KOPT-K1 (cell line): ENCODE results near the gene PIGZ.

ENCODE experiments used
- H3K27ac ChIP-seq: fragments of 200-600 bp; sonication (generic); 2 replicates; pipeline ENCODE4 v1.5.1; 2016; ENCODE audit warnings: antibody characterized with exemption, mild to moderate bottlenecking, low read depth, low read length; ENCODE audit not compliant: poor library complexity, severe bottlenecking
- H3K36me3 ChIP-seq: fragments of 200-600 bp; sonication (generic); 2 replicates; pipeline ENCODE4 v1.5.1; 2017; ENCODE audit warnings: antibody characterized with exemption, mild to moderate bottlenecking, low read length, moderate library complexity; ENCODE audit not compliant: insufficient read depth
- H3K9me3 ChIP-seq: fragments of 200-600 bp; sonication (generic); 2 replicates; pipeline ENCODE4 v1.5.1; 2017; ENCODE audit warnings: antibody characterized with exemption, low read length, mild to moderate bottlenecking; ENCODE audit not compliant: insufficient read depth, poor library complexity, severe bottlenecking

PIGZ gene

DNA sequence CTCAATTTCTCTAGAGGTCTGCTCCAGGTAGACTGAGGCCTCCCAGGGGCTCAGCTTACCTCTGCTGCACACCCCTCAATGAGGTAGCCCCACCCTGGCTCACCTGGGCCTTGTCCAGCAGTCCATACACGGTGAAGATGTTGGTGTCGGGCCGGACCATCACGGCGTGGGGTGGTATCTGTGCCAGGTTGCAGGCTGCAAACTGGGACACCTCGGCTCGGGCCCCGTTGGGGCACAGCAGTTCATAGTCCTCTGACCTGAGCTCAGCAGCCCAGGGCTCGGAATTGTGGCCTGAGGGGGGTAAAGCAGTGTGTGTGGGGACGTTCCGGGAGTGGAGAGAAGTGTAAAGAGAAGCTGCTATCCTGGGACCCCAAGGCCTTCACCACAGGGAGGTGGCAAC is 37.8 kb upstream of the PIGZ start:
- H3K36me3 ChIP-seq, result no peaks in the 10 kb centered on the region
- H3K9me3 ChIP-seq, result no peaks in the 10 kb centered on the region
- no peak overlapping the region for H3K27ac ChIP-seq

DNA sequence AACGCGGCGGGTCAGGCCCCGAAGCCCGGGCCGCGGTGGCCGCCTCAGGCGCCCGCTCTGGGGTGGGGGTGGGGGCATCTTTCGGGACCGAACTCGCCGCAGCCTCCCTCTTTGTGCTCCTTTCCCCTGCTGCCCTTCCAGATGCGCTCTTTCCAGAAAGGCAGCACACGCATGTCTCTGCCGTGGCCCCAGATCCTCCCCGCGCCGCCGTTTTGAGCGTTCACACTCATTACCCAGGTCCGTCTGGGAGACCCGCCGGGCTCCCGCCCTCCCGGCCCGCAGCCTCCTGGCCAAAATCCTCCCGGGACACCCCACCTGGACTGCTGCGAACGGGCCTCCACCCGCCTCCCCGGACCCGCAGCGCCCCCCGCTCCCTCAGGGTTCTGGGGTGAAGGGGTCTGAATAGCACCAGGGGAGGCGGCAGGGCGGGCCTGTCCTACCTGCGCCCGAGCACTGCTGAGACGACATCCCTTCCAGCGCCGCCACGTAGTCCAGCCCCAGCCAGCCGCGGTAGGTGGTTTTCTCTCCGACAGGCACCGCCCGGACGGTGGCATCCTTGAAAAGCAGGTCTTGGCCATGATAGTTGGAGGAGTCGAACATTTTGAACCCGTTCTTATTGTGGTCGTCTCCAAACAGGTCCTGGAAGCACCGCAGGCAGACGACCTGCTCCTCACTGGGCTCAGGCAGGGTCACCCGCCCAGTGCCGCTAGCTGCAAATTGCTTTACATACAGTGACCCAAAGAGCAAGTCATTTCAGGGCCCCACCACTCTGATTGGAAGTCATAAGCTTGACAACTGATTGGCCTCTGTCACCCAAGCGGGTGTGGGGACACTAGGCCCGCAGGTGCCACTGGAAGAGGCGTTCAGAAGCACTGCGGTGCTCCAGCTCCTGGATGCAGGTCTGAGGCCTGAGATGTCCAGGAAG is 35.1 kb upstream of the PIGZ start:
- H3K27ac ChIP-seq, result peak overlapping the region; percentile 52
- H3K9me3 ChIP-seq, result no peaks in the 10 kb centered on the region
- no peaks in the 10 kb centered on the region for H3K36me3 ChIP-seq

DNA sequence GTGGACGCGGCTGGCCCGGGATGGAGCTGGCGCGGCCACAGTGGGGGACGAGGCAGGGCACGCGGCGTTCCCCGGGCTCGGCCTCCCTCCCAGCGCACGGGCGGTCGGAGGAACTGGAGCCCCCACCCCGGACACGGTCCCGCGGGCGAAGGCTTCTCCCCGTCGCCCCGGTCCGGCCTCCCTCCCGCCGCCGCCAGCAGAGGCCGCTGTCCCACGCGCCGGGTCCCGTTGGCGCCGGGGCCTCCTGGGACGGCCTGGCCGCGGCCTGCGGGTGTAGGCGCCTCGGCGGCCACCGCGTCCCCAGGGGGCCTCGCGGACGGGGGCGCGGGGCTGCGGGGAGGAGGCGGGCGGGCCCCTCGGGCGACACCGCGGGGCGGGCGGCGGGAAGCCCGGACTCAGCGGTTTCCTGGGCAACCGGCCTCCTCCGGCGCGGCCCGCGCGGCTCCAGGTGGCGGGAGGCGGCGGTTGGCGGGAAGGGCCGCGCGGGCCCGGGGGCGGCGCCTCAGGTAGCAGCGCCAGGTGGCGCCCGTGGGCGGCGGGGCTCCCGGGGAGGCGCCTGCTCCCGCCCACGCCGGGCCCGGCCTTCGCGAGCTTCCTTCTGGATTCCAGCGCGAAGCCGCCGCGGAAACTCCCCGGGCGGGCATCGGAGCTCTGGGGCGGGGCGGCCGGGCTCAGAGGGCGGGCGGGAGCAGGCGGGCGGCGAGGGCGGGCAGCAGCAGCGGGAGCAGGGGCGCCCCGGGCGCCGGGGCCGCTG is 34.2 kb upstream of the PIGZ start:
- H3K36me3 ChIP-seq, result no peaks in the 10 kb centered on the region
- H3K27ac ChIP-seq, result peak overlapping the region; percentile 52

DNA sequence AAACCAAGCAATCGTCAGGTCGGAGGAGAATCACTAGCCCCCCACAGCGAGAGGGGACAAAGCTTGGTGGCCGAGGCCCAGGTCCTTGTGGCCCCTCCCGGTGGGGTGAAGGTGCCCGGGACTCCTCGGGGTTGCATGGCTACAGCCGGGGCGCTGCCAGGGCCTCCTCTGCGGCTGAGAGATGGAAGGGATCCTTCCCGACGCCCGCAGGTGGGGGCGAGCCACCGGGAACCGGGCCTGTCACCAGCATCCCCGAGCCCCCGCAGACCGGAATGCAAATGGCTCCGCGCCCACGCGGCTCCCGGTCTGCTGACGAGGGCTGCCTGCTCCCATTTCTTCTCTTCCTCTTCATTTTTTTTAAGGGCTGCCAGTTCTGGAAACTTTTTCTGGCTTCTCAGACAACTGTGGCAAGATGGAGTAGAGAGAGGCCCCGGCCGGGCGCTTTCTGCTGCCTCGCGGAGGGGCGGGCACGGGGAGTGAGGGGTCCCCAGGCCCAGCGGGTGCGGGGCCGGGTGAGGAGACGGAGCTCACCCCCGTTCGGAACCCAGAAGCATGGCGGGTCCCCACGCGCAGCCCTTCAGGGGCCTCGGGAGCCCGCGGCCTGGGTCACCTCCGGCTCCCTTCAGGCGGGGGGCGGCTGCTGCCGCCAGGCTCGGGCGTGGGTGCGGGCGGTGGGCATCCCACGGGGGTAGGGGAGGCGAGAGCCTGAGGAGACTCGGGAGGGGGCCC is 33.5 kb upstream of the PIGZ start:
- no peak overlapping the region for H3K27ac ChIP-seq
- no peaks in the 10 kb centered on the region for H3K9me3 ChIP-seq
- H3K36me3 ChIP-seq, result no peaks in the 10 kb centered on the region

More for the DNA sequence above, 34.2 kb upstream of the PIGZ start:
- H3K9me3 ChIP-seq, result no peaks in the 10 kb centered on the region

DNA sequence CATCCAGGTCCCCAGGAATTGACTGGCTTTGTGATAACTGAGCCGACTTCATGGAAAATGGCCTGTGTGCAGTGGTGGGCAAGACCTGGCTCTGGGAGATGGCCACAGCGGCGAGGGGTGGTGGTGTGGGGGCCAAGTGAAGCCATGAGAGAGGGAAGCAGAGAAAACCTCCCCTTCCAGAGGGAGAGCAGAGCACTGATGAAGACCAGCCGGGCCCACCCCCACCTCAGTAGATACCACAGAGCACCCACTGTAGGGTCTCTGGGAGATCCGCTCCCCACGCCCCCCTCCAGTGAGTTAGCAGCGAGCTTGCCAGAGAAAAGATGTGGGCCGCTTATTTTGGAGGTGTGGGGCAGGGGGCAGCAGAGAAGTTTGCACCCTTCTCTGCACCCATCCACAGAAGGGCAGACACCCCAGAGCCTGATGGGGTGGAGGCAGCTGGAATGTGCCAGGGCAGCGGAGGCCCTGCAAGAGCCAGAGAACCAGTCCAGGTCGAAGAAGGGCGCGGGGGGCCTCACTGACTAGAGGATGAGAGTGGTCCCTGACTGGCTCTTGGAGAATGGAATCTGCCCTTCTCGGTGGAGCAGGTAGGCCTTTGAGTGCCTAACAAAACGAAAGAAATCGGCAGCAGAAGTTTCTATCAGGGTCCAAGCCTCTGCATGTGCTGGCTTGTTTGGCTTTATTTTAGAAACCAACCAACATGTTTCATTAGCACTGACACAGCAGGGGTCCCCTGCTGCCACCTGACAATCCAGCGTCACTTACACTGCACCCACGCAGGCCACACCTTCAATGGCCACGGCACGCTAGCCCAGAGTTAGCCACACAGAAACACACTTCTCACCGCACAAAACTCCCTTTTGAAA is 32.7 kb upstream of the PIGZ start:
- no peaks in the 10 kb centered on the region for H3K9me3 ChIP-seq
- H3K27ac ChIP-seq, result no peak overlapping the region
- no peaks in the 10 kb centered on the region for H3K36me3 ChIP-seq

DNA sequence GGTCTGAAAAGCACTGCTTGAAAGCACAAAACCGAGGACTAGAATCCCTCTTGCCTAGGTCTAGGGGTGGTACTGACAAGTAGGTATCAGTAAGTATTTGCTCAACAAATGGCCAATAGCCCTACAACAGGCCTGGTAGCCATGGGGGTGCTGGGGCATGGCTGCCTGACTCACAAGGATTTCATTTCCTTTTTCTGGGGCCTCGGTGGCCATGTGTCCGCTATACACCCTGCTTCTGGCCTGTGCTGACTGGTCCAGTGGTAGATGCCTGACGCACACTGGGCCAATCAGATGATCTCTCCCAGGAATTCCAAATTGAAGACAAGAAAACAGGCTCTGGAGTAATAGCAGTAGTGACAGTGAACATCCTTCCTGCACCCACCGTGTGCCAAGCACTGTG is 31.6 kb upstream of the PIGZ start:
- Histone ChIP-seq H3K27ac (no peak overlapping the region), H3K9me3 (no peaks in the 10 kb centered on the region), H3K36me3 (no peaks in the 10 kb centered on the region)

DNA sequence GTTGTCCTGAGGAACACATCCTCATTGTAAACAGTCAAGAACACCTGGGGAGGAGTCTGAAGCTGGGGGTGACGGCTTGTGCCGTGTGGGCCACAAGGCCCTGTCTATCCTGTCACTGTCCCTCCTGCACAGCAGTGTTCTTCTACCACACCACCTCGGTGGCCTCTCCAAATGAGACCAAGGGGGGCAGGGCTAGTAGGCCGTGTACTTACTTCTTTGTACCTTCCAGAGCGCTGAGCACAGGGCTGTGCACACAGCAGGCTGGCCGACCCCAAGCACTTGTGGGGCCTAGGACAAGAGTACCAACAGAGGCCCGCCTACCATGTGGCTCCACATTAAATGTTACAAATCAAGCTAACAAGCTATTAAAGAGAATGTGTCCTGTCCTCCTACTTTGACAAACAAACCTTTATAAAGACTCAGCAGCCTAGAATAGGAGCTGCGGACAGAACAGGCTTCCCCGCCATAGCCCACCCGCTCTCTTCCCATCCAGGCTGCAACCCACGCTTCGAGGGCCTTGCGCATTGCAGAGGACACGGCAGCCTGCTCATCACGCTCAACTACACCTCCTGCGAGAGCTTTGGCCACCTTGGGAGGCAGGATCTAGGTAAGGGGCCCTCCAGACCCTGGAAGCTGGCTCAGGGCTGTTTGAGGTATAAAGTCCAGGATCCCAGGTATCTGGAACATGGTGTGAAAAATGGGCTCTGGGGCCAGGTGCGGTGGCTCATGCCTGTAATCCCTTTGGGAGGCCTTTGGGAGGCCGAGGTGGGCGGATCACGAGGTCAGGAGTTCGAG is 30.5 kb upstream of the PIGZ start:
- Histone ChIP-seq H3K27ac (no peak overlapping the region), H3K36me3 (no peaks in the 10 kb centered on the region), H3K9me3 (no peaks in the 10 kb centered on the region)

DNA sequence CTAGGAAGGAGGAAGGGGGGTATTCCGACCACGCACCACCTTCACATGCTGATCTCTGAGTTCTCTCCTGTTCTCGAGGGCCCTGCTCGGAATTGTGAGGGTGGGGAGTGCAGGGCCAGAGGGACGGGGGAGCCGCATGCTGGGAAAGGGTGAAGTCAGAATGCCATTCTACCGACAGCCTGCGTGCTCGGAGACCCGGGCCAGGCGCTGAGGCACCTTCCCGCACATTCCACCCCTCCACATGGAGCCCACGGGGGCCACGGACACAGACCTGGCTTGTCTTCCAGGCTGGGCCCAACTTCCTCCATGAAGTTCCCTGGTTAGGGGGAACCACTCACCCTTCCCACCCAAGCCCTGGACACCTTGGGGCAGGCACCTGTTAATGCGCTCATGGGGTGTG is 28.7 kb upstream of the PIGZ start:
- Histone ChIP-seq H3K9me3 (no peaks in the 10 kb centered on the region), H3K27ac (no peak overlapping the region), H3K36me3 (no peaks in the 10 kb centered on the region)

DNA sequence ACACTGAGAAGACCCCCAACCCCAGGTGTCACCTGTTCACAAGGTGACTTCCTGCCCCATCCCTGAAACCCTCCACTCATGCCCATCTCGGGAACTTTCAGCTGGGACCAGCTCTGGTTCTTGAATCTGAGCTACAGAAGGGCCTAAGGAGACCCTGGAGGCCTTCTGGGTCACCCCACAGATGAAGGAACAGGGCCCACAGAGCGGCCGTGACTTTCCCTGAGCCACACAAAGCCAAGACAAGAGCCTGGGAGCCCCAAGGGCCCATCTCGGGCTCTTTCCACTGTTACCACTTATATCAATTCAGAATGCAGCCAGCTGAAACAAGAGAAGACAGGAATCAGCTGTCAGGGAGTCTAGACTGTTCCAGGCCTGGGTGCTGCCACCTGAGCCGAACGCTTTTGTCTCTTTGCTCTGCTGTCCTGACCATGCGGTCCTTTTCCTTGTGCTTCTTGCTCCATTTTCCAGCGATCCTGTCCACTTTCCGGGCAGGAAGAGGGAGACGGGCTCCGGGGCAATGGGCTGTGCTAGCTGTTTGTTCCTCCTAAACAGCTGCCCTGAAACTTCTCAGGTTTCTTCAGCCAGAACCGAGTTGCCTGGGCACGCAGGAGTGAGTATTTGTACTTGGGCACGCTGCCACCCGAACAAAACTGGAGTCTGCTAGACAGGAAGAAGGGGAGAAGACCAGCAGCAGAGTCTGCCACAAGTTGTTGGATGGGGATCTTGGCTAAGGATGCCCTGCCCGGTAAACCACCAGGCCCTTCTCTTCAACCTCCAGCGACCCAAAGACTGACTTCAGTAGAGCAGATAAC is 28.0 kb upstream of the PIGZ start:
- H3K27ac ChIP-seq, result peak overlapping the region; percentile 54

DNA sequence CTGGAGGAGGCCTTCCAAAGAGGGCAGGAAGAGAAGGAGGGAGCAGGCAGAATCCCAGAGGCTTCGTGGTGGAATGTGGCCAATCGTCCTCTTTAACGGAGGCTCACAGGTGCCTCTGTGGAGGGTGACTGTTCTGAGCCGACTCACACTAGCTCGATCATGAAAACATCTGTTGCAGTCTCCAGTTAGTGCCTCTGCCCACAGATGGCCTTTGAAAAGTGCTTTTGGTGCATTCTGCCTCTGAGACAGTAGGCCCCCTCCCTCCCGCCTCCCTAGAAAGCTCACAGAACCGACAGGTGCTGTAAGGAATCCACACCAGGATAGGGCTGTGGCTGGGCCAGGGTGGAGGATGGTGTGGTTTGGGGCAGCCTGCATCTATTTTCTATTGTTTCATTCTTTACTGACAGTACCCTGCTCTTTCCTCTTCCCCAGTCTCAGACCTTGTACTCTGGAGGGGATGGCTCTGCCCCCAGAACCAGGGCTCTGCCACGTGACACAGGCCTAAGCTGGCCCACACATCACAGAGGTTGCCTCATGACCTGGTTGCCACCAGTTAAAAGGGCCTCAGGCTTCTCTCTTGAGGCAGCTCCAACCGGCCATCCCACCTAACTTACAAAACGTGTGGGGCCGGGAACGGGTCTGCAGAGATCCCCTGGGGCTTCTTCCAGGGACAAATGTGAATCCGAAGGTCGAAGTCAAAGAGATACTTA is 27.2 kb upstream of the PIGZ start:
- H3K36me3 ChIP-seq, result no peaks in the 10 kb centered on the region
- H3K27ac ChIP-seq, result peak overlapping the region; percentile 54
- no peaks in the 10 kb centered on the region for H3K9me3 ChIP-seq

More for the DNA sequence above, 28.0 kb upstream of the PIGZ start:
- no peaks in the 10 kb centered on the region for H3K9me3 ChIP-seq
- no peaks in the 10 kb centered on the region for H3K36me3 ChIP-seq

DNA sequence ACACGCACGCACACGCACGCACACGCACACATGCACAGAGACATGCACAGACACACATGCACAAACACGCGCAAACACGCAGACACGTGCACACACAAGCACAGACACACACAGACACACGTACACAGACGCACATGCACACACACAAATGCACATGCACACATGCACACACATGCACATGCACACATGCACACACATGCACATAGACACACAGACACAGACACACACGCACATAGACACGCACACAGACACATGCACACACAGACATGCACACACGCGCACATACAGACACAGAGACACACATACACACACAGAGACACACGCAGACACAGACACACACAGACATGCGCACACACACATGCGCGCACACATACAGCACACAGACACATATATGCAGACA is 26.4 kb upstream of the PIGZ start:
- no peaks in the 10 kb centered on the region for H3K36me3 ChIP-seq
- H3K9me3 ChIP-seq, result no peaks in the 10 kb centered on the region
- H3K27ac ChIP-seq, result peak overlapping the region; percentile 54

DNA sequence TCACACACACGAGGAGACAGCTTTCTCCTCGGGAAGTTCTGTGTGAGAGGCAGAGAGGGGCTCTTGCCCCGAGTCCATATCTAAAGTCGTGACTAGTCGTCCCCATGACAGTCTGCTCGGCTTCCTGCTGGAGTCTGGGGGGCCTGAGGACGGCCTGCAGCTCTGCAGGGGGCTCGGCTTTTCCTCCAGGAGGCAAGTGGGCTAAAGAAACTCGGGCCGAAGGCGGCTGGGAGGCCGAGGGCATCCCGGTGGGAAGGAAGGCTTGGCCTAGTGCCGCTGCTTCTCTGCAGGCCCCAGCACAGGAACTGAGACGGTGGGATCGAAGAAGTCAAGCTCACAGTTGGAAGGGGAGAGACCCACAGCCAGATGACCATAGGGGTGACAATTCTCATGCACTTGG is 25.4 kb upstream of the PIGZ start:
- Histone ChIP-seq H3K36me3 (no peaks in the 10 kb centered on the region), H3K9me3 (no peaks in the 10 kb centered on the region), H3K27ac (no peak overlapping the region)
